HG02571 (cell line): ENCODE results near the gene CPA2.
"Not testable (repeated sequence)": the region's sequence is repeated elsewhere in the genome, so short reads cannot be mapped to it uniquely, and the experiment has no call there.

Experiments
- ATAC-seq: cut with Tn5 transposase; IDR thresholded peaks from one replicate; pipeline ENCODE4 v1.9.1; 2021; ENCODE audit warnings: mild to moderate bottlenecking, moderate library complexity; ENCODE audit not compliant: unreplicated experiment

Gene CPA2

GRCh38 chr7:130304878-130305277 lies 38.2 kb downstream of the CPA2 start:
- no peak for ATAC-seq

- ATAC-seq, result no peak
These were observed 38.9 kb downstream of the CPA2 start for GRCh38 chr7:130305433-130306042.

- ATAC-seq, result no peak
These were observed 43.3 kb downstream of the CPA2 start for GRCh38 chr7:130309986-130310385.

DNA sequence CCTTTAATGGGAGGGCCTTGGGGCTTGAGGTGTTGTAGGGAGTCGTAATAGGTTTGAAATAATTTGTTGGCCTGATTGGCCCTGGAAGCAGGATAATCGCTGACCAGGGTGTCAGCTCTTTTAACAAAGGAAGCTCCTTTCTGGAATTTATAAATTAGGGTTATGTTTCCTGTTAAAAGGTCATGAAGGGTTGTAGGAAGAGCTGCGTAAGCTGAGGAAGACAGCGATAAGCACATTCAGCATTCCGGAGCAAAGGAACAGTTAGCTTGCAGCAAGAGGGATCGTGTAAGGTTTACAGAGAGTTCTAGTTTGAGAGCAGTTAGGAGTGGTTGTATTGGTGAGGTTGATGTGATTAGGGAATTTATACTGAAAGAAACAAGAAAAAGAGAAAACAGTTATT lies 47.6 kb downstream of the CPA2 start:
- no peak for ATAC-seq

DNA sequence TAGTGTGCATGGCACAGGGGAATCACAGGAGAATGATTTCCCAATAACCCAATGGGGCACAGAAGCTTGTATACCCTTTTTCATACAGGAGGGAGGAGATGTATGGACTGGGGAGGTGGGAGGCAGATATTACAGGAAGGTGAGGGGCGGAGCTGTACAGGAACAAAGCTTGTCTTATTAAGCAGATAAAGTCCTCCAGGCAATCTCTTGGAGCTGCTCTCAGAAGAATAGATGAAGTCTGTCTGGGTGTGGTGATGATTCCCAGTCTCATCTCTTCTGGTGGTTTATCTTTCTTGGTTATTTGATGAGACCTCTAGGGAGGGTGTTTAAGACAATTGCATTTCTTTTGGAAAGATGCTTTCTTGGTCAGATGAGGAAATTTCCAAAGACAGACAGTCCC lies 52.9 kb downstream of the CPA2 start:
- no peak for ATAC-seq

DNA sequence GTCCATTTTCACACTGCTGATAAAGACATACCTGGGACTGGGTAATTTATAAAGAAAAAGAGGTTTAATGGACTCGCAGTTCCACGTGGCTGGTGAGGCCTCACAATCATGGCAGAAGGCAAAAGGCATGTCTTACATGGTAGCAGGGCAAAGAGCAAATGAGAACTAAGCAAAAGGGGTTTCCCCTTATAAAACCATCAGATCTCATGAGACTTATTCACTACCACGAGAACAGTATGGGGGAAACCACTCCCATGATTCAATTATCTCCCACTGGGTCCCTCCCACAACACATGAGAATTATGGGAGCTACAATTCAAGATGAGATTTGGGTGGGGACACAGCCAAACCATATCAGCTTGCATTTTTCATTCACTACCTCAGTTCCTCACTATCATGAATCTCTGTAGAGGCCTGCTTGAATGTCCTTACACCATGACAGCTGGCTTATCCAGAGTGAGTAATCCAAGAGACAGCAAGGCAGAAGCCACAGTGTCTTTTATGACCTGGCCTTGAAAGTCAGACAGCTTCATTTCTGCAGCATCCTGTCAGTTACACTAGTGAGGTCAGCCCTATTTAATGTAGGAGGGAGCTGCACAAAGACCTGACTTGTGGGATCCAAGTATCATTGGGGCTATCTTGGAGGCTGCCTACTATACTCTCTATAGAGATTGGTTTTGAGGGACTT lies 55.0 kb downstream of the CPA2 start:
- ATAC-seq, result not testable (repeated sequence)

GRCh38 chr7:130322615-130323014 lies 56.0 kb downstream of the CPA2 start:
- ATAC-seq, result no peak

DNA sequence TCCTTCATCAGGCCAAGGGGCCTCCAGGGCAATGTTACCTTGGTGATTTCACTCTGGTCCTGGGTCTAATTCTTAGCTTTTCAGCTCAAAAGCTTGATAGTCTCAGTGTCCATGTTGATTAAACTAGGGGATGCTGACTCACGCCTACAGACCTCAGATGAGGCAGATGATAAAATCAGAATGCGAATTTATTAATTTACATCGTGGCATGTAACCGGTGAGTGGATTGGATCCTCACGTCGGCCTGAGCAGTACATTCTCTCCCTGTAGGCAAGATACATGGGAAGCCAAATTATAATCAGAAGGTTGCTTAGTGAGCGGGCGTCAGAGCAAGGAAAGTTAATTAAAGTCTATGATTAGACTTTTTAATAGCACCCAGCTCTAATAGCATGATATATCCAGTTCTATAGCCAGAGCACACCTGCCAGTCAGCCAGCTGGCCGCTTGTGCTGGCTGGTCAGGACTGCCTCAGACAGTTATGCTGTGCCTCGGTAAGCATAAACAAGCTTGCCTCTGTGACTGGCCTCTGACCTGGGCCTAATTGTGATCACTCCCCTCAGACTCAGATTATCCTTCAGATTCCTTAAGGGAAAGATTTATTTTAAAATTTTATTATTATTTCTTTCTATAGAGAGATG lies 57.8 kb downstream of the CPA2 start:
- ATAC-seq, result no peak

- no peak for ATAC-seq
These were observed 63.0 kb downstream of the CPA2 start for GRCh38 chr7:130329681-130330080.

GRCh38 chr7:130332259-130333053 lies 65.8 kb downstream of the CPA2 start:
- no peak for ATAC-seq

GRCh38 chr7:130333832-130334231 lies 67.2 kb downstream of the CPA2 start:
- no peak for ATAC-seq

- ATAC-seq, result no peak
These were observed 67.6 kb downstream of the CPA2 start for GRCh38 chr7:130334274-130334673.

DNA sequence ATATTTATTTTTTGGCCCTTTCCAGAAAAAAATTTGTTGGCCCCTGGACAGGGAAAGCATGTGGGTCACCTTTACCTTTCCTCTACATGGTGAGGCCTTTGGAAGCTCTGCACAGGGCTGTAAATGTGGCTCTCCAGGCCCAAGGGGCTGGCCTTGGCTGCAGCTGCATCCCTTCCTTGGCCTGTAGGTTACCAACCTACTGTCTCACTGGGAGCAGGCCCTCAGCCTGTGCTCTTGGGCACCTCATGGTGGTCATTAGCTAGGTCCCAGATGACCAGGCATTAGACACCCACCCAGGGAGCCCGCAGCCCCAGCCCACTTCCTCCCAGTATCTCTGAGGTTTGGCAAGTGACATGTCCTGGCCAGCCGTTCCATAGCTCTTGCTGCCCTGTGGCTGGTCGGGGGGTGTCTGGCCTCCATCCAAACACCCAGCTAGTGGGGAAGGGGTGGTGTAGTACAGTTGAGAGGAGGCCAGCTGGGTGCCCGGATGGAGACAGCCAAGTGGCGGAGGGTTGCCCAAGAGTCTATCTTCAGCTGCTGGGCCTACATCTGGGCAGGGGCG lies 70.8 kb downstream of the CPA2 start:
- ATAC-seq, result no peak

- ATAC-seq, result no peak
These were observed 71.6 kb downstream of the CPA2 start for GRCh38 chr7:130338233-130338632.
